Liver (tissue), 3 donors: Measurements from ENCODE around the gene EVPL.
A peak's percentile ranks its signal among the peaks of the same experiment; 100 is the strongest.

Source experiments
- EGR1 ChIP-seq, 2 donors: IDR thresholded peaks; 2 replicates each; pipeline ENCODE4 v1.6.1; 2016 to 2018; ENCODE audit warnings: antibody characterized with exemption in 2 of 2, low read depth in 2 of 2
- FOXA1 ChIP-seq: IDR thresholded peaks from 2 replicates; pipeline ENCODE4 v1.6.1; 2016; ENCODE audit warnings: antibody characterized with exemption
- GABPA ChIP-seq, 2 donors: IDR thresholded peaks in 1 of 2; conservative IDR thresholded peaks in 1 of 2; 2 replicates each; pipeline ENCODE4 v1.6.1; 2016; ENCODE audit warnings: antibody characterized with exemption in 2 of 2, mild to moderate bottlenecking in 1 of 2, moderate library complexity in 1 of 2
- MAX ChIP-seq: IDR thresholded peaks from 2 replicates; pipeline ENCODE4 v1.6.1; 2016; ENCODE audit warnings: antibody characterized with exemption
- NR2F2 ChIP-seq: IDR thresholded peaks from 2 replicates; pipeline ENCODE4 v1.6.1; 2016; ENCODE audit warnings: antibody characterized with exemption
- RAD21 ChIP-seq, 2 donors: IDR thresholded peaks; 2 replicates each; pipeline ENCODE4 v1.6.1; 2016; ENCODE audit warnings: antibody characterized with exemption in 2 of 2, mild to moderate bottlenecking in 2 of 2
- REST ChIP-seq: IDR thresholded peaks from 2 replicates; pipeline ENCODE4 v1.6.1; 2016; ENCODE audit warnings: antibody characterized with exemption, mild to moderate bottlenecking
- TAF1 ChIP-seq: conservative IDR thresholded peaks from 2 replicates; pipeline ENCODE4 v1.6.1; 2016; ENCODE audit warnings: antibody characterized with exemption, mild to moderate bottlenecking
- YY1 ChIP-seq: IDR thresholded peaks from 2 replicates; pipeline ENCODE4 v1.6.1; 2016; ENCODE audit warnings: antibody characterized with exemption, mild to moderate bottlenecking
- ZBTB33 ChIP-seq: IDR thresholded peaks from 2 replicates; pipeline ENCODE4 v1.6.1; 2016; ENCODE audit warnings: antibody characterized with exemption
- TF ChIP-seq, protein P1 (sequence below): fragments of 150-350 bp; IDR thresholded peaks from 2 replicates; pipeline ENCODE4 v1.5.1; 2017; ENCODE audit warnings: improper control_type of control experiment, low read depth, low read length; ENCODE audit not compliant: missing input control
- donor health status: healthy.
- donor health status: healthy.

DNA sequence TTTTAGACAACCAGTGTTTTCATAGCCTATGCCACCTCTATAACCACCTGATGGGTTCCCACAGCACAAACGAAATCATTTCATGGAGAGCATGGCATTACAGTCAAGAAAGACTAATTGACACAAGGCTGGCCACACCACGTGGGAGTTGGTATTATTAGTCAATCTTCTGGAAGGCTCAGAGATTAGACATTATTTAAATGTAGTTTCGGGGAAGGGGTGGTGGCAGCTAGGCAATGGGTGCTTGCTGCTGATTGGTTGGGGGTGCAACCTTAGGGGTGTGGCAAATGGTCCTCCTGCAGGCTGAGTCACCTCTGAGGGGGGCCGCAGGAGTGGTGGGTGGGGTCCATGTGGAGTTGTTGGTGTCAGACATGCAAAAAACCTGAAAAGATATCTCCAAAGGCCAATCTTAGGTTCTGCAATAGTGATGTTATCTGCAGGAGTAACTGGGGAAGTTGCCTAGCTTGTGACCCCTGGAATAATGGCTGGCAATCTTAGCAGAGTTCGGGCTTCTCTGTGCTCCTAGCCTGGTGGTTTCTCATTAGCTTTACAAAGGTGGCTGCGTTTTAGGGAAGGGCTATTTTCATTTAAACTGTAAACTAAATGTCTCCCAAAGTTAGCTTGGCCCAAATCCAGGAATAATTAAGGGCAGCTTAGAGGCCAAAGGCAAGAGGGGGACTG, 43.5 kb downstream of the EVPL start:
- TF ChIP-seq REST (no peak), EGR1 (IDR thresholded peaks at IDR 0.05; ENCODE audit: low read depth in 2 of 2) (no peak), MAX (no peak), GABPA (IDR thresholded peaks at IDR 0.05 in 1 of 2, conservative IDR thresholded peaks at IDR 0.05 in 1 of 2) (no peak), TAF1 (no peak), RAD21 (IDR thresholded peaks at IDR 0.05) (no peak), YY1 (peak; percentile 16), FOXA1 (no peak), NR2F2 (no peak), ZBTB33 (no peak)
- TF ChIP-seq, protein P1, sequence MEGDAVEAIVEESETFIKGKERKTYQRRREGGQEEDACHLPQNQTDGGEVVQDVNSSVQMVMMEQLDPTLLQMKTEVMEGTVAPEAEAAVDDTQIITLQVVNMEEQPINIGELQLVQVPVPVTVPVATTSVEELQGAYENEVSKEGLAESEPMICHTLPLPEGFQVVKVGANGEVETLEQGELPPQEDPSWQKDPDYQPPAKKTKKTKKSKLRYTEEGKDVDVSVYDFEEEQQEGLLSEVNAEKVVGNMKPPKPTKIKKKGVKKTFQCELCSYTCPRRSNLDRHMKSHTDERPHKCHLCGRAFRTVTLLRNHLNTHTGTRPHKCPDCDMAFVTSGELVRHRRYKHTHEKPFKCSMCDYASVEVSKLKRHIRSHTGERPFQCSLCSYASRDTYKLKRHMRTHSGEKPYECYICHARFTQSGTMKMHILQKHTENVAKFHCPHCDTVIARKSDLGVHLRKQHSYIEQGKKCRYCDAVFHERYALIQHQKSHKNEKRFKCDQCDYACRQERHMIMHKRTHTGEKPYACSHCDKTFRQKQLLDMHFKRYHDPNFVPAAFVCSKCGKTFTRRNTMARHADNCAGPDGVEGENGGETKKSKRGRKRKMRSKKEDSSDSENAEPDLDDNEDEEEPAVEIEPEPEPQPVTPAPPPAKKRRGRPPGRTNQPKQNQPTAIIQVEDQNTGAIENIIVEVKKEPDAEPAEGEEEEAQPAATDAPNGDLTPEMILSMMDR = no peak
